HG03060 (cell line): ENCODE results near the gene MRPL55.

Experiments
- ATAC-seq: cut with Tn5 transposase; IDR thresholded peaks from one replicate; pipeline ENCODE4 v1.9.1; 2021; ENCODE audit warnings: low read depth, moderate number of reproducible peaks; ENCODE audit not compliant: unreplicated experiment

MRPL55 gene

DNA sequence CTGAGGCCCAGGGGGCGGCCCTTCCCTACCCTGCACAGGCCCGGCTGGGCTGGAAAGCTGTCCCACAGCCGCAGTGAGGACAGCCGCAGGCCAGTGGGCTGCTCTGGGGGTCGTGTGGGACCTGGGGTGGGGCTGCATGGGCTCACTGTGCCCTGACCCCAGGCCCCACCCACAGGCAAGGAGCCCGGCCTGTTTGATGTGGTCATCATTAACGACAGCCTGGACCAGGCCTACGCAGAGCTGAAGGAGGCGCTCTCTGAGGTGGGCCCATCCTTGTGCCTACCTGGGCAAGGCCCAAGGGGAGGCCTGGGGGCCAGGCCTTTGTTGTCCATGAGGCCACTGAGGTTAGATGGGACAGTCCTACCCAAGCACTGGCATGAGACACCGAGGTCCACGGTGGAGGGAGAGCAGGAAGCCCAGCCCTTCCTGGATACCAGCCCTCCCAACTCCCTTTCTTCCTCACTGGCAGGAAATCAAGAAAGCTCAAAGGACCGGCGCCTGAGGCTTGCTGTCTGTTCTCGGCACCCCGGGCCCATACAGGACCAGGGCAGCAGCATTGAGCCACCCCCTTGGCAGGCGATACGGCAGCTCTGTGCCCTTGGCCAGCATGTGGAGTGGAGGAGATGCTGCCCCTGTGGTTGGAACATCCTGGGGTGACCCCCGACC lies 39.2 kb upstream of the MRPL55 start:
- no peak for ATAC-seq

DNA sequence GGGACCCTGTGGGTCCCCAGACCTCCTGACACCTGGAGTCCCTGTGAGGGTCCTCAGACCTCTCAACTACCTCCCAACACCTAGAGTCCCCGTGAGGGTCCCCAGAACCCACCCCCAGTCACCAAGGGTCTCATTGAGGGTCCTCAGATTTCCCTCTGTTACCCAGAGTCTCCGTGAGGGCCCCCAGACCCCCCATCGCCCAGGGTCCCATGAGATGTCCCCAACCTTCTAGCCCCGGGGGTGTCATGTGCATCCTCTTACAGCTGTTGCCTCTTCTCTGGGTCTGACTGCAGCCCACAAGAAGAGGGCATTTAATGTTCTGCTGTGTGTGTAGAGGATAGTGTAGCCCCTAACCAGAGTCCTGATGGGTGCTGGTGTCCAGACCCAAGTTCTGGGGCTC lies 38.7 kb upstream of the MRPL55 start:
- no peak for ATAC-seq

DNA sequence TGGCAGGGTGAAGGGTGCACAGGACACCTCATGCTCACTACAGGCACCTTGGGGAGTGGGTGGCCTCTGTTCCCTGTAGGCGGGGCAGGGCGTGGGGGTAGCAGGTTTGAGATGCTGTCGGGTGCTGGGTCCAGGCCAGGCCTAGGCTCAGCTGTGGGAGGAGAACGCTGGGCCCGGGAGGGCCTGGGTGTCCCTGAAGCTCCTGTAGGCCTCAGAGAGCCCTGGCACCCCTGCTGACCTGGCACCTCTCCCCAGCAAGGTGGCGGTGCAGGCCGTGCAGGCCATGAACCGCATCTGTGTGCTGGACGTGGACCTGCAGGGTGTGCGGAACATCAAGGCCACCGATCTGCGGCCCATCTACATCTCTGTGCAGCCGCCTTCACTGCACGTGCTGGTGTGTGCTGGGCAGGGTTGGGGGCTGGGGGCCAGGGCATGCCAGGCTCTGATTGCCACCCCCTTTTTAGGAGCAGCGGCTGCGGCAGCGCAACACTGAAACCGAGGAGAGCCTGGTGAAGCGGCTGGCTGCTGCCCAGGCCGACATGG lies 38.1 kb upstream of the MRPL55 start:
- ATAC-seq, result no peak

DNA sequence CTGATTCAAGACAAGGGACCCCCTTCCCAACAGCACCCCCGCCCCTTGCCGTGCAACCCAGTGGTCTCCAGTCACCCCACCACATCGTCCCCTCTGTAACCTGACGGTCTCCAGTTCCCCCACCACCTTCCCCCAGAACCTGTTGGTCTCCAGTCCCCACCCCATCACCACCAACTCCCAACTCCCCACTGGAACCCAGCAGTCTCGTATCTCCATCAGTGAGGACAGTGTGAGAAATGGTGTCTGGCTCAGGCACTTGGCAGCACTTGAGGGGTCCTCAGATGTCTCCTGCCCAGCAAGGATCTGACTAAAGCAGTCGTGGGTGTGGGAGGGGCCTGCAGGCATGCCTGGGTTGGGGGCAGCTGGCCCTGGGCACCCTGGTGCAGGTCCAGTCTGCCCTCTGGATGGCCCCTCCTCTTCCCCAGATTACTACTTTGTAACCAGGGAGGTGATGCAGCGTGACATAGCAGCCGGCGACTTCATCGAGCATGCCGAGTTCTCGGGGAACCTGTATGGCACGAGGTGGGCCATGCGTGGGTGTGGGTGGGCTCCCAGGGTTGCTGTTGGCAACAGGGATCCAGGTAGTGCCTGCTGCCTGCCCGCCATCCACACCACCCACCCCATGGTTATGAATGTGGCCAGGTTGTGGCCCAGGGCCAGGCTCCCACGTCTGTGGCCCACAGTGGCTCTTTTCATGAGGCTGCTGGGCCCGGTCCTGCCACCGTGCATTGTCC lies 37.5 kb upstream of the MRPL55 start:
- no peak for ATAC-seq

DNA sequence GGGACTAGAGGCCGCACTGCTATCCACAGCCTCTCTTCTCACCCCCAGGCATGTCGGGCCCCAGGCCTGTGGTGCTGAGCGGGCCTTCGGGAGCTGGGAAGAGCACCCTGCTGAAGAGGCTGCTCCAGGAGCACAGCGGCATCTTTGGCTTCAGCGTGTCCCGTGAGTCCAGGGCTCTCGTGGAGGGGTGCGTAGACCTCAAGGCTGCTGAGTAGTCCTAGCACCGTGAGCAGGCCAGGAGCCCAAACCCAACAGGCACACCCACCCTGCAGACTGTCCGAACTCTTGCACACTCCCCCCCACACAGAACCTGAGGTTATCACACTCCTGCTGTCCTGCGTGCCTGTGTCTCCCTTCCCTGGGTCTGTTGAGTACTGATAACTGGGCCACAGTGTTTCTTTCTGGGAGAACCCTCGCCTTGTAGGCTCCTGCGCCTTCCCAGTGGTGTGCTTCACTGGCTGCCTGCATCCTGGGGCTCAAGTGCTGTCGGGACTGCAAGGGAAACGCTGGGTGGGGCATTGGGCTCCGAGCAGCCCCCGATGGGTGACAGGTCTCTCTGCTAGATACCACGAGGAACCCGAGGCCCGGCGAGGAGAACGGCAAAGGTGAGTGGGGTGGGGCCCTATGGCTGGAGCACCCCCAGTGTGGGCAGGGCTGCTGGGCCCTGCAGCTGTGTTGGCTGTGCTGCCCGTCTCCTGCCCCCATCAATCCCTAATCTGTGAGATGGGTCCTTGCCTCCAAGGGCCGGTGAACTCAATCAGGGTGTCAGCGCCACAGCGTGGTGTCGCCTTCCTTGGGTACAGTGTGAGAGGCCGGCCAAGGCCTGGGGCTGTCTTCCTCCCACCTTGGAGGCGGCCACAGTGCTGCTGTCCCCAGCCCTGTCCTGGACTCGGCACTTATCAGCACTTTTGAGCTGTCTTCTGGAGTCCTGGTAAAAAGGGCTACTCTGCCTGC lies 36.6 kb upstream of the MRPL55 start:
- no peak for ATAC-seq

DNA sequence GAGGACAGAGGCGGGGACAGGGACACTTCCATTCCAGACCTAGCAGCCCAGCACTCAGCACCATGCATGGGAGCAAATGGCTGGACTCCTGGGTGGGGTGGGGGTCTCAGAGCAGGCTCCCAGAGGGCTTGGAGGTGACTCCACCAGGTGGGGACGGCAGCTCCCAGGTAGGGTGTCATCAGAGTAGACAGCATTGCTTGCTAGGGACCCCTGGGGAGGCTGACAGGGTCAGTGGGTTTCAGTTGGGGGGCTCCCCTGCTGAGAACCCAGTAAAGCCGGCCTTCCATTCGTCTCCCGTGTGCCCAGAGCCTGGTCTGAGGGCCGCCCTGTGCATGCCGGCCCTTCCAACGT lies 35.9 kb upstream of the MRPL55 start:
- ATAC-seq, result no peak

DNA sequence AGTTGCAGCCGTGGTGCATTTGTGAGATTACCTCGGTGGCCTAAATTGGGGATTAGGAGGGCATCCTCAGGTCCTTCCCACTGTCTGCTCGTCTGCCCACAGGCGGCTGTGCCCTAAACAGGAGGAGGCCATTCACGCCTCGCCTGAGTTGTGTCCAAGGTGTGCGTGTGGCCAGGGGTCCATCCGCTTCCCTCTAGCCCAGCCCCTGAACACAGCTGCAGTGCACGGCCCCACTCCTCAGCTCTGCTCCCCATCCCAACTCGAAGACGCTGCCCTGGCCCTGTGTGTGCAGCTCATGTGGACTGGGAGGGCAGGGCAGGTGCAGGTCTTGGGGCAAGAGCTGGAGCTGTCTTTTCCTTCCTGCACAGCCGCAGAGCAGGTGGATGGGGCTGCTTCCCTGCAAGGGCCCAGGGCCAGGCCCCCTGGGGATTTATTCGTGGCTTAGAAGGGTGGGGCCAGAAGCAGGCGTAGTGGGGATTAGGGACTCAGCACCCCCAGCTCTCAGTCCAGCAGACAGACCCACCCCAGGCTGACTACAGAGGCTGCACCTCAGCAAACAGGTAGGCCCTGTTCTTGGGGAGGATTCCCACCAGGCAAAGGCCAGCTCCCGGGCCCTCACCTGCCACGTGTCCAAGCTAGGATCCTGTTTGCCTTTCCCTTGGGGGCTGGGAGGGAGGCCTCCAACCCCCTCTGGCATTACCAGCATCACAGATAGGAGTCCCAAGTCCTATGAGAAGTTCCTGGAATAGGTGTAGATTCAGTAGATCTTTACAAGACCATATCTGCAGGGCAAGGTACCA lies 35.3 kb upstream of the MRPL55 start:
- no peak for ATAC-seq

DNA sequence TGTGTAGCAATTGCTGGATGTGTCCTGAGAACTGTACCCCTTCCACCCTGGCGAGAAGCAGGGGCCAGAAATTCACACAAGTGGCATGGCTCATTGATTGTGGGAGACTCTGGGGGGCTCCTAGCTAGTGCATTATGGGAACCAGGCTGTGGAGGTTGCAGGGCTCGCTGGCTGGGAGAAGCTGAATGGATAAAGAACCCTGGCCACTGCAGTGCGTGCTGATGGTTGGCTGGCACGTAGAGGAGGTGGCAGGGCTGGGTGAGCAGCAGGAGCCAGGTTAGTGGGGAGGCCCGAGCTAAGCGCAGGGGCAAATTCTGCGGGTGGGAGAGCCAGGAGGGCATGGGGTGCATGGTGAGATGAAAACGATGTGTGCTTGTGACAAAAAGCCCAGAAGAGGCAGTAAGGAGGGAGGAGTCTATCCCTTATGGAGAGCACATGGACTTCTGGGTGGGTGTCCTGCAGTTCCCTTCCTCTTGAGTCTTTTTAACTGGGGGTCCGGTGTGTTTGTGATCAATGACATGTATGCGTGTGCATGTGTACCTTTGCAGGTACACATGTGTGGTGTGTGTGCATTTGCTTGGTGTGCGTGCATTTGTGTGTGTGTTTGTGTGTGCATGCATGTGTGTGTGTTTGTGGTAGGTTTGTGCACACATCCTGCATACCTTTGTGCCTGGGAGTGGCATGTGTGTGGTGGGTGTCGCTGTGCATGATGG lies 34.5 kb upstream of the MRPL55 start:
- no peak for ATAC-seq

DNA sequence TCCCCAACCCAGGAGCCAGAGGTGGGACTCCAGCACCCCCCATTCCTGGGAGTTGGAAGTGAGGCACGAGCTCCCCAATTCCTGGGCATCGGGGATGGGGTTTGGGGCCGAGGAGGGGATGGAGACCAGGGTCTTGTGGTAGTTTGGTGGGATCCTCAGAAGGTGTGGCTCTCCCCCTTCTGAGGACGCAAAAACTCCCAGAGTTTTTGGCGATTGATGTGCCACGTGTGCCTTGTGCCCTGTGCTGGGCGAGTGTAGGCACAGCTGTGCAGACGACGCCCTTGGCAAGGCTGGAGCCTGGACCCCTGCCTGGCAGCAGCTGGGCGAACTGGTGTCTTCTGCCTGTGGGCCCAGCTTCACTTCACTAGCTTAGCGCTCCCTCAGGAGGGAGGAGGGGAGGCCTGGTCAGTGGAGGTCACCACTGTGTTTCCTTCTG lies 33.6 kb upstream of the MRPL55 start:
- ATAC-seq, result no peak

DNA sequence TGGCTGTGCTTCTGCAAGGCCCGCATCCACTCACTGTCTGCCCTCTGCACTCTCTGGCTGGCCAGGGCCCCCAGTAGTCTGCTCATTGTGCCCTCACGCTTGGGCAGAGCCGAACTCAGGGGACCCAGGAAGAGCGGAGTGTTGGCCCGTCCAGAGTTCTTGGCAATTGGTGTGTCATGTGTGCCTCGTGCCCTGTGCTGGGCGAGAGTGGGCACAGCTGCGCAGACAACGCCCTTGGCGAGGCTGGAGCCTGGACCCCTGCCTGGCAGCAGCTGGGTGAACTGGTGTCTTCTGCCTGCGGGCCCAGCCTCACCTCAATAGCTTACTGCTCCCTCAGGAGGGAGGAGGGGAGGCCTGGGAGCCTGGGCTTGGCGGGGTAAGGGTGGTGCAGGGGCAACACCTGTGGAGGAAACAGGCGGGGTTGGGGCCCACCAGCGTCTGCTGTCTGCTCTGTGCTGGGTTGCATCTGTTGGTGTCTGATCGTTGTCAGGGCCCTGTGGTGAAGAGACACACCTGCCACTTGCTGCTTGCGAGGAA lies 33.1 kb upstream of the MRPL55 start:
- ATAC-seq, result no peak

DNA sequence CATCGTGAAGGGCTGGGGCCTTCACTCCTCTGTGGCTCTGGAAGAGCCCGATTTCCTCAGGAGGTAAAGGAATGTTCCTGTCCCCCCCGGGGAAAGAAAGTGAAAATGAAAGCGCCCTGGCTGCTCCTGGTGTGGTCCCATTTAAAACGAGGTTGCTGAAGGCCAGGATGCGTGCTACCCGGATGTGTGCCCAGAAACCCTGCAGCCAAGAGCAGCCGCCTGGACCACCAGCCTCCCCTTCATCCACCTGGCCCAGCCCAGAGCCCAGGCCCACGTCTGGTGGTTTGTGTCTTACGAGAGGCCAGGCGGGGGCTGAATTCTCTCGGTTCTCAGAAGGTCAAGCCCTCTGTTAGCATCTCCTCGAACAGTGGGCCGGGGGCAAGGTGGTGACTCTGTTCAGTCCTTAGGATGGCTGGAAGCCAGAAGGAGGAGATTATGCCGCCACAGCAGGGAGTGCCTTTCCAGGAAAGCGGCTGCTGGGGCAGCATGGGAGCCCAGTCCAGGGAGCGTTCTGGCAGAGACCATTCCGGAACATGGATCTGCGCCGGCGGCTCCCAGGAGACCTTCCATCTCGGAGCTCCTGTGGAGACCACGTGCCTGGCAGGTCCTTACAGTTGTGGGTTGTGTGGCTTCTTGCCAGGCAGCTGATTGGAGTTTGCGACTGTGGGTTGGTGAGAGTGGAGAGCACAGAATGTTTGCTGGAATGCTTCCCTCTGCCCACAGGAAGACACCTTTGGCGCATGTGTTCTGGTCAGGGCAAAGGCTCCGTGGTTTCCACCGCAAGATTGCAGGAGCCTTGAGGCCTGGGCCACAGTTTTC lies 32.3 kb upstream of the MRPL55 start:
- ATAC-seq, result no peak

DNA sequence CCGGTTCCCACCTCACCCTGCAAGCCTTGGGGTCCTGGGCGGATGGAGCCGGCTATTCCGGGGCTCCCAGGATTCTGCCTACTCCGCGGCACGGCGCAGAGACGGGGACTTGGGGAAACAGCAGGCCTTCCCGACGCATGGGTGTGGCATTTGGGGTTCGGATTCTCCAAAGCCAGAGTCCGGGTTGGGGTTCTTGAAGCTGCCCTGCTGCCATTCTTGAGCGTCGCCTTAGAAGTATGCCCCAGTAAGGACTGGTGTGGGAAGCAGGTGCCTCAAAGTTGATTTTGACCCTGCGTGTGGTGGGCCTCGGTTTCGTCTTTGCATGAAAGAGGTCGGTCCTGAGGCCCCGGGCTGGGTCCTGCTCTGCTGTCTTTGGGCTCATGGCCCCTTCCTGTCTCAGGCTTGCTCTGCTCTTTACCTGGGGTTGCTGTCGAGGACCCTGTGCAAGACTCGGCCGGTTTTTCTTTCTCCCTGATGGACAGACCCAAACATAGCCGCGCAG lies 31.7 kb upstream of the MRPL55 start:
- ATAC-seq, result no peak

DNA sequence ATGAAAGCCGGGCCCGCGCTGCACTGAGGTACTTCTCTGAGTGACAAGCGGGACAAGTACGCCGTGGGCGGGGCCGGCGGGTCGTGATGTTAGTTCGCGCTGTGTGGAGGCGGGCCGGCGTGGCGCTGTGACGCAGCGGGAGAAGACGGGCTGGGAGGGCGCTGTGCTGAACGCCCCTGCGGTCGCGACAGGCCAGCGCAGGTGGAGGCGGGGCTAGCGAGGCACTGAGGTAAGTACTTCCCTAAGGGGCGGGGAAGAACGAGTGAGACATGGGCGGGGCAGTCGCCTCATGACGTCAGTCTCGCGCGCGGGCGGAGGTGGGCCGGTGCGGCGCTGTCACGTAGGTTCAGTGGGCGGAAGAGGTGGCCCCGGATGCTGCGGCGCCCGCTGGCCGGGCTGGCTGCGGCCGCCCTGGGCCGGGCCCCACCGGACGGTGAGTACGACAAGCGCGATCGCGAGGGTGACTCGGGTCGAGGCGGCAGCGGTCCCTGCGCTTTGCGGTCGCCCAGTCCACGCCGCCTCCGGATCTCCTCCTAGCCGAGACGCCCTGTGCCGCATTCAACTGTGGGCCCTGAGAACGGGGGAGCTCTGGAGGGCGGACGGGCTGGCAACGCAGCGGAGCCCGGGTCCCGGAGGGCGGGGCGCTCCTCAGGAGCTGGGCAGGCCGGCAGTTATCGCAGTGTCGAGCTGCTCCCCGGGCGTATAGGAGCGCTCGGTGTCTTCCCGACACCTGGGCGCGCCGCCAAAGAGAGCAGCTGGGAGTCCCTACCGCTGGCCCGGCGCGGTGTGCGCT lies 31.0 kb upstream of the MRPL55 start, which contains the start of gene GUK1:
TSS of gene GUK1 (plus strand) at position 349 of the 793 bp plus-strand sequence. CDS start at position 373, 24 bp downstream.
- ATAC-seq, result peak; percentile 88

DNA sequence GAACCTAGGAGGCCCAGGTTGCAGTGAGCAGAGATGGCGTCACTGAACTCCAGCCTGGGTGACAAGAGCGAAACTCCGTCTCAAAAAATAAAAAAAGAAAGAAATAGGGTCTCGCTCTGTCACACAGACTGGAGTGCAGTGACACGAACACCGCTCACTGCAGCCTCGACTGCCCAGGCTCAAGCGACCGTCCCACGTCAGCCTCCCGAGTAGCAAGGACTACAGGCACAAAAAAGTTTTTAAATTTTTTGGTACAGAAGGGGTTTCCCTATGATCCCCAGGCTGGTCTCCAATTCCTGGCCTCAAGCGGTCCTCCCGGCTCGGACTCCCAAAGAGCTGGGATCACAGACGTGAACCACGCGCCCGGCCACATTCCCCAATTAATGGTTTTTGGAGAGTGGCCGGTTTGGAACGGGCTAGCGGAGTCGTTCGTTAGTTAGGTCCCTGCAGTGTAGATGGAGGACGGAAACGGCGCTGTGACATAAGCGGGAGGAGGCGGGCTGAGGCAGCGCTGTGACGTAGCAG lies 30.4 kb upstream of the MRPL55 start:
- no peak for ATAC-seq

DNA sequence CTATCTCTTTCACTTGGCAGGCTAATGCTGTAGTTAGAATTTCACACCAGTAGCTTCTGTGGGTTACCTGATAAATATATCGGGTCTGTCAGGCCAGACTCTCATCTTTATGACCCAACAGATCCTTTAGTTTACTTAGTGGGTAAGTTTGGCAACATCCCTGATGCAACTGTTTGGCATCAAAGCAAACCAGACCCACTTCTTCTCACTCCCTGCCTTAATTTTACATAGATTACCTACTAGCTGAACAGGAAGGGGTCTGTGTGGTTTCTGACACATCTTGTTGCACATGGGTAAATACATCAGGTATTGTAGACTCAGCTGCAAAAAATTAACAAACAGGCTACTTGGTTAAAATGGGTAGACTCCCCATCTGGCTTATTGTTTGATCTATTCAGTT lies 27.8 kb upstream of the MRPL55 start:
- ATAC-seq, result no peak

DNA sequence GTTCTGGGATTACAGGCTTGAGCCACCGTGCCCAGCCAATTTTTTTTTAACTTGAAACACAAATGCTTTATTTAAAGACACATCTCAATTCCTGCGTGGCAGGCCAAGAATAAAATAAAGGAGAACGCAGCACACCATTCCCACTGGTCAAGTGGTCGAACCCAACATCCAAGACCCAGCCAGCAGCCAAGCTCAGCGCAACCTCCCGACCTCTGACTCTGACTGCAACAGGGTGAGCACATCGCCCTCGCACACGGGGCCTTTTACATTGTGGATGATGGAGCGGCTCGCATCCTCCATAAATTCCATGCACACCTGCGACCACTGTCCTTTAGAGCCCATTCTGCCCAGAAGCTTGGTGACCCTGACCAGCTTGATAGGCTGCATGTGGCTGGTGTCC lies 25.5 kb upstream of the MRPL55 start:
- no peak for ATAC-seq

DNA sequence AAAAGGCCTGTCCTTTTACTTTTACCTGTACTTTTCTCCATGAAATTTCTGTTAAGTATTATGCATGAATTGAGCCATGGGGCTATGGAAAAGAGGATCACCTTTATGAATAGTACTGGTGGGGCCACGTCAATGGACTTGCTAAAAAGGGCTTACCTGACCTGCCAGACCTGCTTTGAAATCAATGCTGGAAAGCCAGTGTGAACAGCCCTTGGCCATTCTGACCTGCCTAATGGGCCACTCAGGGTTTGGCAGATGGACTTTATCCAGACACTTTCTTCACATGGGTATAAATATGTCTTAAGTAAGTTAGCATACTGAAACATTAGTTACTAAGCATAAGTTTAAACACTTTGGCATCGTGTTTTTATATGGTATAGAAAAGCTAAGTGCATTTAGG lies 22.7 kb upstream of the MRPL55 start:
- no peak for ATAC-seq
